SK-N-SH treated with all-trans-retinoic acid at 6 μM for 48 hours (cell line): ENCODE data around the gene DPM2.

Experiments used
- ATAC-seq: fragments of 200-7000 bp; cut with Tn5 transposase; 3 replicates; pipeline ENCODE4 v1.9.1; 2020; ENCODE audit warnings: mild to moderate bottlenecking, moderate library complexity
- ARNTL ChIP-seq: fragments of 450-650 bp; formaldehyde crosslinking; IDR thresholded peaks from 2 replicates; pipeline ENCODE4 v1.5.0; 2020; ENCODE audit warnings: low read depth, mild to moderate bottlenecking, moderate library complexity, borderline replicate concordance
- BACH2 ChIP-seq: fragments of 250-450 bp; sonication (Bioruptor Pico); IDR thresholded peaks from 2 replicates; pipeline ENCODE4 v1.9.0; 2021; ENCODE audit warnings: mild to moderate bottlenecking, borderline replicate concordance
- CREB5 ChIP-seq: fragments of 250-450 bp; sonication (Bioruptor Pico); IDR thresholded peaks from 2 replicates; pipeline ENCODE4 v1.5.1; 2020; ENCODE audit warnings: low read depth, mild to moderate bottlenecking, moderate library complexity
- CSDC2 ChIP-seq: fragments of 250-450 bp; sonication (Bioruptor Pico); IDR thresholded peaks from 2 replicates; pipeline ENCODE4 v1.5.0; 2020; ENCODE audit warnings: mild to moderate bottlenecking, moderate library complexity
- ESRRG ChIP-seq: fragments of 250-450 bp; sonication (Bioruptor Pico); IDR thresholded peaks from 2 replicates; pipeline ENCODE4 v1.6.1; 2021; ENCODE audit warnings: mild to moderate bottlenecking
- GLIS3 ChIP-seq: fragments of 250-450 bp; sonication (Bioruptor Pico); IDR thresholded peaks from 2 replicates; pipeline ENCODE4 v1.5.0; 2020; ENCODE audit warnings: mild to moderate bottlenecking, moderate library complexity
- ISL1 ChIP-seq: fragments of 250-450 bp; sonication (Bioruptor Pico); IDR thresholded peaks from 2 replicates; pipeline ENCODE4 v2.1.2; 2022; ENCODE audit warnings: mild to moderate bottlenecking, moderate library complexity
- OSR1 ChIP-seq: fragments of 250-450 bp; sonication (Bioruptor Pico); IDR thresholded peaks from 2 replicates; pipeline ENCODE4 v1.8.0; 2022; ENCODE audit warnings: moderate library complexity, mild to moderate bottlenecking, inconsistent platforms
- POU6F1 ChIP-seq: fragments of 250-450 bp; sonication (Bioruptor Pico); IDR thresholded peaks from 2 replicates; pipeline ENCODE4 v1.8.0; 2021; ENCODE audit warnings: low read depth, mild to moderate bottlenecking, moderate library complexity, borderline replicate concordance
- PPARA ChIP-seq: fragments of 250-450 bp; sonication (Bioruptor Pico); IDR thresholded peaks from 2 replicates; pipeline ENCODE4 v1.5.0; 2020; ENCODE audit warnings: mild to moderate bottlenecking, borderline replicate concordance
- RARB ChIP-seq: fragments of 250-450 bp; sonication (Bioruptor Pico); IDR thresholded peaks from 2 replicates; pipeline ENCODE4 v1.8.0; 2021; ENCODE audit warnings: mild to moderate bottlenecking, moderate library complexity
- SNAI2 ChIP-seq: fragments of 250-450 bp; sonication (Bioruptor Pico); IDR thresholded peaks from 2 replicates; pipeline ENCODE4 v1.5.0; 2020; ENCODE audit warnings: mild to moderate bottlenecking, moderate library complexity
- TCF4 ChIP-seq: fragments of 250-450 bp; sonication (Bioruptor Pico); IDR thresholded peaks from 2 replicates; pipeline ENCODE4 v1.8.0; 2021; ENCODE audit warnings: mild to moderate bottlenecking, moderate library complexity, borderline replicate concordance
- TOX ChIP-seq: fragments of 250-450 bp; sonication (Bioruptor Pico); IDR thresholded peaks from 2 replicates; pipeline ENCODE4 v1.8.0; 2021; ENCODE audit warnings: mild to moderate bottlenecking, moderate library complexity, borderline replicate concordance
- TSHZ2 ChIP-seq: fragments of 250-450 bp; sonication (Bioruptor Pico); IDR thresholded peaks from 2 replicates; pipeline ENCODE4 v1.5.0; 2020; ENCODE audit warnings: mild to moderate bottlenecking, moderate library complexity
- ZC3H10 ChIP-seq: fragments of 250-450 bp; sonication (Bioruptor Pico); IDR thresholded peaks from 2 replicates; pipeline ENCODE4 v1.5.1; 2021; ENCODE audit warnings: mild to moderate bottlenecking, moderate library complexity
- ZFP3 ChIP-seq: fragments of 250-450 bp; sonication (Bioruptor Pico); IDR thresholded peaks from 2 replicates; pipeline ENCODE4 v1.5.0; 2020; ENCODE audit warnings: mild to moderate bottlenecking, moderate library complexity
- ZFP30 ChIP-seq: fragments of 450-650 bp; formaldehyde crosslinking; IDR thresholded peaks from 2 replicates; pipeline ENCODE4 v1.5.0; 2022; ENCODE audit warnings: mild to moderate bottlenecking, moderate library complexity
- ZNF565 ChIP-seq: fragments of 450-650 bp; formaldehyde crosslinking; conservative IDR thresholded peaks from 2 replicates; pipeline ENCODE4 v1.5.0; 2020; ENCODE audit warnings: low read depth, mild to moderate bottlenecking, moderate library complexity
- ZNF70 ChIP-seq: fragments of 450-650 bp; formaldehyde crosslinking; IDR thresholded peaks from 2 replicates; pipeline ENCODE4 v1.5.0; 2020; ENCODE audit warnings: mild to moderate bottlenecking, moderate library complexity
- ZNF8 ChIP-seq: fragments of 450-650 bp; formaldehyde crosslinking; IDR thresholded peaks from 2 replicates; pipeline ENCODE4 v1.5.0; 2020; ENCODE audit warnings: mild to moderate bottlenecking, moderate library complexity
- TF ChIP-seq, protein P1 (sequence below): fragments of 250-450 bp; sonication (Bioruptor Pico); IDR thresholded peaks from 2 replicates; pipeline ENCODE4 v1.5.1; 2021; ENCODE audit warnings: mild to moderate bottlenecking, moderate library complexity
- TF ChIP-seq, protein P2 (sequence below): fragments of 250-450 bp; sonication (Bioruptor Pico); IDR thresholded peaks from 2 replicates; pipeline ENCODE4 v1.8.0; 2020; ENCODE audit warnings: mild to moderate bottlenecking, moderate library complexity, borderline replicate concordance

The DPM2 gene

GRCh38 chr9:127945338-127945737 is 7.7 kb upstream of the DPM2 start:
- TF ChIP-seq TCF4 (no peak), ZFP30 (no peak), ESRRG (CRISPR knock-in tag) (no peak), TOX (CRISPR knock-in tag) (no peak), RARB (no peak), SNAI2 (CRISPR knock-in tag) (no peak), BACH2 (CRISPR knock-in tag) (no peak), PPARA (CRISPR knock-in tag) (no peak), ZNF70 (CRISPR knock-in tag) (no peak), GLIS3 (no peak), POU6F1 (CRISPR knock-in tag) (no peak), ARNTL (CRISPR knock-in tag) (no peak), ZNF565 (CRISPR knock-in tag) (no peak), OSR1 (CRISPR knock-in tag) (no peak)
- TF ChIP-seq, protein P1, sequence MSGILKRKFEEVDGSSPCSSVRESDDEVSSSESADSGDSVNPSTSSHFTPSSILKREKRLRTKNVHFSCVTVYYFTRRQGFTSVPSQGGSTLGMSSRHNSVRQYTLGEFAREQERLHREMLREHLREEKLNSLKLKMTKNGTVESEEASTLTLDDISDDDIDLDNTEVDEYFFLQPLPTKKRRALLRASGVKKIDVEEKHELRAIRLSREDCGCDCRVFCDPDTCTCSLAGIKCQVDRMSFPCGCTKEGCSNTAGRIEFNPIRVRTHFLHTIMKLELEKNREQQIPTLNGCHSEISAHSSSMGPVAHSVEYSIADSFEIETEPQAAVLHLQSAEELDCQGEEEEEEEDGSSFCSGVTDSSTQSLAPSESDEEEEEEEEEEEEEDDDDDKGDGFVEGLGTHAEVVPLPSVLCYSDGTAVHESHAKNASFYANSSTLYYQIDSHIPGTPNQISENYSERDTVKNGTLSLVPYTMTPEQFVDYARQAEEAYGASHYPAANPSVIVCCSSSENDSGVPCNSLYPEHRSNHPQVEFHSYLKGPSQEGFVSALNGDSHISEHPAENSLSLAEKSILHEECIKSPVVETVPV = no peak
- TF ChIP-seq, protein P2, sequence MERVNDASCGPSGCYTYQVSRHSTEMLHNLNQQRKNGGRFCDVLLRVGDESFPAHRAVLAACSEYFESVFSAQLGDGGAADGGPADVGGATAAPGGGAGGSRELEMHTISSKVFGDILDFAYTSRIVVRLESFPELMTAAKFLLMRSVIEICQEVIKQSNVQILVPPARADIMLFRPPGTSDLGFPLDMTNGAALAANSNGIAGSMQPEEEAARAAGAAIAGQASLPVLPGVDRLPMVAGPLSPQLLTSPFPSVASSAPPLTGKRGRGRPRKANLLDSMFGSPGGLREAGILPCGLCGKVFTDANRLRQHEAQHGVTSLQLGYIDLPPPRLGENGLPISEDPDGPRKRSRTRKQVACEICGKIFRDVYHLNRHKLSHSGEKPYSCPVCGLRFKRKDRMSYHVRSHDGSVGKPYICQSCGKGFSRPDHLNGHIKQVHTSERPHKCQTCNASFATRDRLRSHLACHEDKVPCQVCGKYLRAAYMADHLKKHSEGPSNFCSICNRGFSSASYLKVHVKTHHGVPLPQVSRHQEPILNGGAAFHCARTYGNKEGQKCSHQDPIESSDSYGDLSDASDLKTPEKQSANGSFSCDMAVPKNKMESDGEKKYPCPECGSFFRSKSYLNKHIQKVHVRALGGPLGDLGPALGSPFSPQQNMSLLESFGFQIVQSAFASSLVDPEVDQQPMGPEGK (CRISPR knock-in tag) = no peak
- no peak for ATAC-seq

DNA sequence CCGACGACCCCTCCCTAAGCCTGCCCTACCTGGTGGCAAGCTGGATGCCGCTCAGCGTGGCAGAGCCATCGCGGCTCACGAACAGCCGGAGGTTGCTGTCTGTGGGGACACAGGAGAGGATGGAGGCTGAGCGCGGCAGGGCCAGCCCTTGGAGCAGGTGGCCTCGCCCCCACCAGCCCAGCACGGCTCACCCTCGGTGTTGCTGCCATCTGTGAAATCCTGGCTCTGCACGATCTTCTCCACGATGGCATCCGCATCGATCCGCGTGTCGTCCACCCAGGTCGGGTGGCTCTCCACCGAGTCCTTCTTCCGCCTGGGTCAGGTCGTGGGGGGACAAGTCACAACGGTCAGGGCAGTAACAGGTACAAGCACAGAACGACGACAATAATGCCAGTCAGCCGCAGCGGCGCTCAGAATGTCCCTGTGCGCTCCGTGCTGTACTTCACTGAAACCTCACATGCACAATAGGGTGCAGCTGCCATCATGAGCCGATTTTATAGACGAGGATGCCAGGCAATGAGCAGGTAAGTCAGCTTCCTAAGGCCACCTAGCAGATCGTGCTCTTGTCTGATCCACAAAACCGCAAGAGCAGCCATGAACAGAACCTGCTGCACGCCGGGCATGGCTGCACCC is 7.0 kb upstream of the DPM2 start:
- no peak for ATAC-seq
- TF ChIP-seq CREB5 (CRISPR knock-in tag) = no peak
- no peak for TF ChIP-seq RARB
- no peak for TF ChIP-seq ZFP3 (CRISPR knock-in tag)
- TF ChIP-seq ZNF8 (CRISPR knock-in tag) = no peak
- no peak for TF ChIP-seq TCF4
- TF ChIP-seq ZC3H10 = no peak
- TF ChIP-seq CSDC2 = no peak
- no peak for TF ChIP-seq POU6F1 (CRISPR knock-in tag)
- TF ChIP-seq ZFP30 = no peak
- TF ChIP-seq ESRRG (CRISPR knock-in tag) = no peak

DNA sequence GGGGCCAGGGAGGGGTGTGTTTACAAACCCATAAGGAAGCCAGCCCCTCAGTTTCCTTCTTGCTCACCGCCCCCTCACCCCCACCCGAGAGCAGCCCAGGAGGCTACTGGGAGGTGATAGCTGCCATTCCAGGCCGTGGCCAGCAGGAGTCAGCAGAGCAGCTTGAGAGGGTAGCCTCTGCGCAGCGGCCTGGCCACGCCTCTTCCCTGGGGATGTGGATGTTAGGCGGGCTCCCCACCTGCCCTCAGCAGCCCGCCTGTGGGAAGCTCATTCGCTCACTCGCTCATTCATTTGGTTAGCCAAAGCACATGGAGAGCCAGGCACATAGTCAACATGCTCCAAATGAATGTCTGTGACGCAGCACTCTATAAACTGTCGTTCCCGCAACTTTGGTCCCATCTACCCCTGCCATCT is 6.1 kb upstream of the DPM2 start:
- ATAC-seq = peak; percentile 93
- TF ChIP-seq ZFP30 = no peak

DNA sequence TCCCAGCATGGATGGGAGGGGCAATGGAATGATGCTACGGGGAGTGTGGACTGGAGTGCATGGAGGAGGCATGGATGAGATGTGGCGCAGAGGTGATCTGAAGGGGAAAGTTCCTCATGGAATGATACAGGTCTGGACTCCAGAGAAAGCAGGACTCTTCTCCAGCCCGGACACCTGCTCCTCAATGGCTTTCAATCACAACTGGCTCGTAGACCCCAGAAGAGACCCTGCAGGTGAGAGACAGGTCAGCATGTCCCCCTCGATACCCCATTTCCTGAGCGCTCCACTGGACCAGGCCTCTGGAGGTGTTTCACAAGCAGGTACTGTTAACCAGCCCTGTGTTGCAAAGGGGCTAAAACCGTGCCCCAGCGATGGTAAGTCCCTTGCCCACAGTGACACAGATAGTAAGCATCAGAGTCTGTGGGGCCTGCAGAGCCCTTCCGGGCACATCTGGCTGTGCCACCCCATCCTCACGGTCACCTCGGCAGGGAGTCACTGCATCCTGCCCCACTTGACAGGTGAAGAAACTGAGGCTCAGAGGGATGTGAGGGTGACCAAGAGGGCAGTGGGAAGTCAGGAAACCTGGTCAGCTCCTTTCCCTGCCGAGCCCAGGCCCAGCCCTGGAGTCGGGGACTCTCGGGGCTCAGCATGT is 5.5 kb upstream of the DPM2 start:
- ATAC-seq = peak; percentile 2; the same call in 1 of the 3 replicates
- no peak for TF ChIP-seq ISL1 (CRISPR knock-in tag)
- TF ChIP-seq ZC3H10 = no peak
- no peak for TF ChIP-seq TSHZ2 (CRISPR knock-in tag)
- no peak for TF ChIP-seq SNAI2 (CRISPR knock-in tag)
- TF ChIP-seq ESRRG (CRISPR knock-in tag) = no peak
- no peak for TF ChIP-seq CREB5 (CRISPR knock-in tag)
- TF ChIP-seq ZNF8 (CRISPR knock-in tag) = no peak
- no peak for TF ChIP-seq ZNF70 (CRISPR knock-in tag)
- no peak for TF ChIP-seq RARB
